HFFc6 (cell line): ENCODE results near the gene MRPL38. TPM values are rescaled to one million over a fixed set of nuclear protein-coding genes. Genes with fewer than 3 reads are reported as not detected.

Experiments used
- DNase-seq: peaks from one replicate; pipeline ENCODE4 v3.0.0-alpha.2; 2018
- H3K27ac Mint-ChIP-seq: 2 replicates; pipeline ENCODE4 v1.8.0; 2020; ENCODE audit warnings: mild to moderate bottlenecking, mixed read lengths
- H3K27me3 Mint-ChIP-seq: 2 replicates; pipeline ENCODE4 v1.8.0; 2021; ENCODE audit warnings: mild to moderate bottlenecking, moderate library complexity, mixed read lengths; ENCODE audit not compliant: insufficient read depth
- H3K36me3 Mint-ChIP-seq: 2 replicates; pipeline ENCODE4 v1.8.0; 2021; ENCODE audit warnings: low read depth, mixed read lengths
- H3K4me1 Mint-ChIP-seq: 2 replicates; pipeline ENCODE4 v1.8.0; 2020; ENCODE audit warnings: low read depth, mixed read lengths
- H3K4me3 Mint-ChIP-seq: 2 replicates; pipeline ENCODE4 v1.8.0; 2020; ENCODE audit warnings: mild to moderate bottlenecking, moderate library complexity, mixed read lengths
- H3K9me3 Mint-ChIP-seq: 2 replicates; pipeline ENCODE4 v1.8.0; 2020; ENCODE audit warnings: mild to moderate bottlenecking, mixed read lengths
- total RNA-seq, 6 experiments: library from RNA; stranded (reverse); fragmentation: NEBNext Ultra II Directional; extraction: Animal tissue kit (Norgen Biotek cat#: 25700); gene quantifications; 2 replicates in 1 of 6; 3 replicates in 5 of 6; pipeline ENCODE4 v1.2.3, GENCODE V29; 2021
- TF ChIP-seq, protein P1 (sequence below): fragments of 200-600 bp; sonication (generic); IDR thresholded peaks from 2 replicates; pipeline ENCODE4 v1.5.0; 2021; ENCODE audit warnings: antibody characterized with exemption, mild to moderate bottlenecking

The MRPL38 gene
- total RNA-seq, 6 experiments from 2014 or later = 64.9 to 89.8 (median 70.3) TPM

DNA sequence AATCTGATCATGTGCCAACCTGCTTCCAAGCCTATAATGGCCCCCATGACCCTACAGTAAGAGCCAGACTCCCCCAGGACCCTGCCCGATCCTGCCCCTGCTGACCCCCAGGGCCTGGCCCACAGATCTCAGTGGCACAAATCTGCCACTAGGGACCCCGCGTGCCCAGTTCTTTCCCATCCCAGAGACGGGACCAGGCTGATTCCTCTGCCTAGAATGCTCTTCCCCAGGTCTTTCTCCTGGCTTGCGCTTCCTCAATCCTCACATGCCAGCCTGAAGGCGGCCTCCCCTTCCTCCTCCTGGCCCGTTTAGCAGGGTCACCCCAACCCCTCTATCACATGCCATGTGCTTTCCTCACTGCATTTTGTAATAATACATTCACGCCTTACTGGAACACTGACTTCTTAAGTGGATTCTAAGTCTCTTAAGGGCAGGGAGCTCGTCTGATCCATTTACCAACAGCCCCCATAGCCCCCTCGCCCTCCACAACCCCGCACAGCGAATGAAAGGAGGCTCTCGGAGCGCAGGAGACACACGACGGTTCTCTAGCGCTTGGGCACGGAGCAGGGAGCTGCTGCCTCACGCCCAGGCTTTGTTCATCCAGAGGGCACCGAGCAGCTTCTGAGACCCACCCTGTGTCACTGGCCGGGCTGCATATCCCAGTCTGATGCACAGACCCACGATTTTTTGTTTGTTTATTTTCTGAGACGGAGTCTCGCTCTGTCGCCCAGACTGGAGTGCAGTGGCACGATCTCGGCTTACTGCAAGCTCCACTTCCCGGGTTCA, 9.1 kb downstream of the MRPL38 start:
- peak overlapping the region; percentile 87 for H3K4me3 Mint-ChIP-seq
- H3K27me3 Mint-ChIP-seq = peaks cover 4% of the 10 kb centered on the region; the same call in 1 of the 2 replicates
- peaks cover 19% of the 10 kb centered on the region for H3K4me1 Mint-ChIP-seq
- TF ChIP-seq, protein P1, sequence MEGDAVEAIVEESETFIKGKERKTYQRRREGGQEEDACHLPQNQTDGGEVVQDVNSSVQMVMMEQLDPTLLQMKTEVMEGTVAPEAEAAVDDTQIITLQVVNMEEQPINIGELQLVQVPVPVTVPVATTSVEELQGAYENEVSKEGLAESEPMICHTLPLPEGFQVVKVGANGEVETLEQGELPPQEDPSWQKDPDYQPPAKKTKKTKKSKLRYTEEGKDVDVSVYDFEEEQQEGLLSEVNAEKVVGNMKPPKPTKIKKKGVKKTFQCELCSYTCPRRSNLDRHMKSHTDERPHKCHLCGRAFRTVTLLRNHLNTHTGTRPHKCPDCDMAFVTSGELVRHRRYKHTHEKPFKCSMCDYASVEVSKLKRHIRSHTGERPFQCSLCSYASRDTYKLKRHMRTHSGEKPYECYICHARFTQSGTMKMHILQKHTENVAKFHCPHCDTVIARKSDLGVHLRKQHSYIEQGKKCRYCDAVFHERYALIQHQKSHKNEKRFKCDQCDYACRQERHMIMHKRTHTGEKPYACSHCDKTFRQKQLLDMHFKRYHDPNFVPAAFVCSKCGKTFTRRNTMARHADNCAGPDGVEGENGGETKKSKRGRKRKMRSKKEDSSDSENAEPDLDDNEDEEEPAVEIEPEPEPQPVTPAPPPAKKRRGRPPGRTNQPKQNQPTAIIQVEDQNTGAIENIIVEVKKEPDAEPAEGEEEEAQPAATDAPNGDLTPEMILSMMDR = peak; percentile 70
- H3K36me3 Mint-ChIP-seq = no peaks in the 10 kb centered on the region
- no peak for DNase-seq
- H3K9me3 Mint-ChIP-seq = no peaks in the 10 kb centered on the region
- H3K27ac Mint-ChIP-seq = peak overlapping the region; percentile 84

DNA sequence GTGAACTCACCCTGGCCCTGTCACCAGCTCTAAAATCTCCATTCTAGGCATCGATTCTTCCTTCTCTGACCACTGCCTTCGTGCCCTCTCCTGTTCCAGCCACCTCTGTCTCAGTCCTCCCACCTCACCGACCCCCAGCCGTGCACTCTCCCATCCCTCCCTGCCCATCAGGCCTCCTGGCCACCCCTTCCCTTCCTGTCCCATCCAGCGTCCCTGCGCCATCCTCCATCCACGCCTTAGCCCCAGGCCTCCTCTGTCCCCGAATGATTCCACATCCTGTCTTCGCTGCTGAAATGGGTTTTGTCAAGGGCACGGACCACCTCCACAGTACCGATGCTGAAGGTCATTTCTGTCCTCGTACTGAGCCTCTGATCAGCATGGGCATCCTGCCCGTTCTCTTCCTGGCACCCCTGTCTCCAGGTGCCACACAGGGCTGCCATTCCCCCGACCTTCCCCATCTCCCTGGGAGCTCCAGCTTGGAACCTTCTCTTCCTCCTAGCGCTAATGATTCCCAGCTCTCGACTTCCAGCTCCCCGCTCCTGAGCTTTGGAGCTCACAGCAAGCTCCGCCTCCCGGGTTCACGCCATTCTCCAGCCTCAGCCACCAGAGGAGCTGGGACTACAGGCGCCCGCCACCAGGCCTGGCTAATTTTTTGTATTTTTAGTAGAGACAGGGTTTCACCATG, 10.5 kb downstream of the MRPL38 start:
- TF ChIP-seq, protein P1 = no peak
- Mint-ChIP-seq H3K27ac (no peak overlapping the region), H3K36me3 (no peaks in the 10 kb centered on the region), H3K4me3 (no peak overlapping the region), H3K27me3 (peaks cover 6% of the 10 kb centered on the region), H3K4me1 (peaks cover 19% of the 10 kb centered on the region), H3K9me3 (no peaks in the 10 kb centered on the region)
- DNase-seq = no peak

DNA sequence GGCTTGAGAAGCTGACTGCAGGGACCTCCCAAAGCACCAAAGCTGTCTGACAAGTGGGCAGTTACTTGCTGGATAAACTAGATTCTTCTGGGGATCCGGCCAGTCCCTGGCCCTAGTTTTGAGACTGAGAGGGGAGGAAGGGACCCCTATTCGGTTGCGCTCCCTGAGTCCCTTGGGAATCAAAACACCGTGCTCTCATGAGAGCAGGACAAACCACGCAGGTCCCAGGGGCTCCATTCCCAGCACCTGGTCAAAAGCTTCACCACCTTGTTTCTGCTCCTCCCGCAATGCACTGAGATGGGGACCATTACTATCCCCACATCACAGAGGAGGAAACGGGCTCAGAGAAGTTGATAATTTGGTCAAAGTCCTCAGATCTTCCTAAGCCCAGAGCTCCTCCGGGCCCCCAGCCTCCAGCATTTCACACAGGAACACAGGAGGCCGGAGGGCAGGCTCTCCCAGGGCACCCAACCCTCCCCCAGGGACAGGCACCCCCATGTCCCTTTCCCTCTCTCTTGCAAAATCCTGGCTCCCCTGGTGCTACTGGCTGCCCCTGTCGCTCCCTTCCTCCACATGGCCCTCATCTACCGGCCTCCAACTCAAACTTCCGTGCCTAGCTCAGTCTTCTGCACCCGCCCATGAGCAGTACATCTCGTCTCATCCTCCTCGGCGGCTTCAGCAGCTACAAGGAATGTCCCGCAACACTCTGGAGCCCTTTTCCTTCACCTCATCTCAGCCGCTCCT, 11.2 kb downstream of the MRPL38 start:
- Mint-ChIP-seq H3K27ac (no peak overlapping the region), H3K27me3 (peaks cover 6% of the 10 kb centered on the region), H3K4me1 (peaks cover 19% of the 10 kb centered on the region), H3K36me3 (no peaks in the 10 kb centered on the region), H3K4me3 (no peak overlapping the region), H3K9me3 (no peaks in the 10 kb centered on the region)
- TF ChIP-seq, protein P1 = no peak
- DNase-seq = no peak

DNA sequence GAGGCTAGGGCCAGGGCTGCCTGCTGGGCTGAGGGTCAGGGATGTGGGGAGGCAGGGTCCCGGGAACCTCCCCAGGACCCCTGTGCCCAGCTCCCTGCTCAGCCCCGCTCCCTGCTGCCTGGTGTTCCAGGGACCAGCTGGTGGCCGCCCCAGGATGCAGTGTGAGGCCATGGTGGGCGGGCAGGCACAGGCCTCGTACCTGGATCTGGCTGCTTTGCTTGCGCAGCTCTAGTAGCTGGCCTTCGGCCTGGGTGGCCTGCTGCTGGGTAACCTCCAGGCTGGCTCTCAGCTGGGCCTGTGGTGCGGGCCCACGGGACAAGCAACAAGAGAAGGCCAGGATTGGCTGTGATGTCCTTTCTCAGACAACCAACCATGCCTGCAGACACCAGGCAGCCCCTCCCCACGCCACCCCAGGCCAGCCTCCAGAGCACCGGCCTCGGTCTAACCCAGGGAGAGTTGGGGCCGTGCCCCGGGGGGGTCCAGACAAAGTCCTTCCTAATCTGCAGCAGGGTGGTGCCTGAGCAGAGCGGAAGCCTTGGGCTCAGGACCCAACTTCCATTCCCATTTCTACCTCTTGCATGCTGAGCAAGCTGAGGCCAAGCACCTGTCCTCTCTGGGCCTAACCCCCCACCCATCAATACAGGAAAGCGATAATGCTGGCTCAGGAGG, 12.0 kb downstream of the MRPL38 start:
- peaks cover 6% of the 10 kb centered on the region for H3K27me3 Mint-ChIP-seq
- DNase-seq = no peak
- no peaks in the 10 kb centered on the region for H3K36me3 Mint-ChIP-seq
- no peaks in the 10 kb centered on the region for H3K9me3 Mint-ChIP-seq
- TF ChIP-seq, protein P1 = no peak
- no peak overlapping the region for H3K4me3 Mint-ChIP-seq
- peaks cover 18% of the 10 kb centered on the region for H3K4me1 Mint-ChIP-seq
- H3K27ac Mint-ChIP-seq = no peak overlapping the region
